Neural progenitor cell (in vitro differentiated cells): ENCODE data around the gene CERS6. TPM values are rescaled to one million over a fixed set of nuclear protein-coding genes. Genes with fewer than 3 reads are reported as not detected.

ENCODE experiments used
- DNase-seq: peaks from one replicate; pipeline ENCODE4 v3.0.0-alpha.2; 2016; ENCODE audit warnings: low spot score
- H2AFZ ChIP-seq: fragments of 200-600 bp; sonication (generic); replicated peaks from 2 replicates; pipeline ENCODE4 v1.6.1; 2016; ENCODE audit warnings: antibody characterized with exemption
- H3F3A ChIP-seq: fragments of 200-600 bp; sonication (generic); 2 replicates; pipeline ENCODE4 v1.6.1; 2016; ENCODE audit warnings: antibody characterized with exemption, low read depth
- H3K27ac ChIP-seq: fragments of 200-600 bp; sonication (generic); 2 replicates; pipeline ENCODE4 v1.5.1; 2016; ENCODE audit warnings: mild to moderate bottlenecking
- H3K27me3 ChIP-seq: fragments of 200-600 bp; sonication (generic); 2 replicates; pipeline ENCODE4 v1.6.1; 2016; ENCODE audit warnings: mild to moderate bottlenecking, moderate library complexity
- H3K36me3 ChIP-seq: fragments of 200-600 bp; sonication (generic); 2 replicates; pipeline ENCODE4 v1.5.1; 2016
- H3K4me1 ChIP-seq: fragments of 200-600 bp; sonication (generic); 2 replicates; pipeline ENCODE4 v1.6.1; 2016; ENCODE audit warnings: mixed run types
- H3K4me2 ChIP-seq: fragments of 200-600 bp; sonication (generic); 2 replicates; pipeline ENCODE4 v1.6.1; 2016
- H3K4me3 ChIP-seq: fragments of 200-600 bp; sonication (generic); 2 replicates; pipeline ENCODE4 v1.5.1; 2016
- H3K79me2 ChIP-seq: fragments of 200-600 bp; sonication (generic); 2 replicates; pipeline ENCODE4 v1.6.1; 2016; ENCODE audit warnings: low read depth
- H3K9ac ChIP-seq: fragments of 200-600 bp; sonication (generic); 2 replicates; pipeline ENCODE4 v1.6.1; 2016
- H3K9me3 ChIP-seq: fragments of 200-600 bp; sonication (generic); 2 replicates; pipeline ENCODE4 v1.5.1; 2016; ENCODE audit warnings: low read depth
- H4K20me1 ChIP-seq: fragments of 200-600 bp; sonication (generic); 2 replicates; pipeline ENCODE4 v1.6.1; 2016; ENCODE audit warnings: low read depth
- H3K27ac Mint-ChIP-seq: 3 replicates; pipeline ENCODE4 v1.8.0; 2021; ENCODE audit warnings: mixed read lengths
- H3K27me3 Mint-ChIP-seq: 2 replicates; pipeline ENCODE4 v1.8.0; 2022; ENCODE audit warnings: low read depth, mild to moderate bottlenecking, inconsistent platforms, moderate library complexity, mixed read lengths; ENCODE audit not compliant: insufficient read depth
- H3K36me3 Mint-ChIP-seq: 3 replicates; pipeline ENCODE4 v1.8.0; 2021; ENCODE audit warnings: mixed read lengths
- H3K4me1 Mint-ChIP-seq: 3 replicates; pipeline ENCODE4 v1.8.0; 2021; ENCODE audit warnings: mixed read lengths
- H3K4me3 Mint-ChIP-seq: 3 replicates; pipeline ENCODE4 v1.8.0; 2021; ENCODE audit warnings: mild to moderate bottlenecking, moderate library complexity, mixed read lengths
- H3K9me3 Mint-ChIP-seq: 3 replicates; pipeline ENCODE4 v1.8.0; 2020; ENCODE audit warnings: mixed read lengths
- CTCF ChIP-seq: fragments of 200-600 bp; sonication (generic); IDR thresholded peaks from 2 replicates; pipeline ENCODE4 v1.5.1; 2017; ENCODE audit warnings: antibody characterized with exemption, mild to moderate bottlenecking
- EZH2 ChIP-seq: fragments of 200-600 bp; sonication (generic); IDR thresholded peaks from 2 replicates; pipeline ENCODE4 v1.6.1; 2017; ENCODE audit warnings: antibody characterized with exemption, mild to moderate bottlenecking, moderate library complexity
- EZH2phosphoT487 ChIP-seq: fragments of 200-600 bp; sonication (generic); IDR thresholded peaks from 2 replicates; pipeline ENCODE4 v1.6.1; 2017; ENCODE audit warnings: antibody characterized with exemption
- total RNA-seq: library from RNA; depleted of rRNA; stranded (reverse); fragments of >200 nt; gene quantifications from 2 replicates; pipeline ENCODE4 v1.2.3, GENCODE V29; 2015; ENCODE audit warnings: low replicate concordance

The CERS6 gene
- total RNA-seq, 1 donor from 2014 or later: 50.8 TPM

GRCh38 chr2:168787098-168787781, 331.2 kb downstream of the CERS6 start:
- H3K4me3 Mint-ChIP-seq: no peak overlapping the region
- TF ChIP-seq CTCF (no peak), EZH2 (no peak), EZH2phosphoT487 (no peak)
- no peak overlapping the region for H3K9ac ChIP-seq
- no peaks in the 10 kb centered on the region for H4K20me1 ChIP-seq
- H3K36me3 ChIP-seq: no peaks in the 10 kb centered on the region
- H3K27ac ChIP-seq: no peak overlapping the region
- H3K9me3 ChIP-seq: no peaks in the 10 kb centered on the region
- H3K36me3 Mint-ChIP-seq: no peaks in the 10 kb centered on the region
- H3K9me3 Mint-ChIP-seq: no peaks in the 10 kb centered on the region
- no peaks in the 10 kb centered on the region for H3K79me2 ChIP-seq
- H3K27me3 ChIP-seq: no peaks in the 10 kb centered on the region
- H3K4me2 ChIP-seq: no peak overlapping the region
- DNase-seq: no peak
- no peak overlapping the region for H3K27ac Mint-ChIP-seq
- no peaks in the 10 kb centered on the region for H3F3A ChIP-seq
- H3K4me1 ChIP-seq: no peaks in the 10 kb centered on the region
- H3K27me3 Mint-ChIP-seq: peaks cover 3% of the 10 kb centered on the region
- H3K4me3 ChIP-seq: no peak overlapping the region
- H2AFZ ChIP-seq: no peak overlapping the region
- no peaks in the 10 kb centered on the region for H3K4me1 Mint-ChIP-seq

GRCh38 chr2:168787782-168788376, 331.8 kb downstream of the CERS6 start:
- no peak overlapping the region for H3K27ac ChIP-seq
- DNase-seq: no peak
- Mint-ChIP-seq H3K4me3 (no peak overlapping the region), H3K4me1 (no peaks in the 10 kb centered on the region), H3K36me3 (no peaks in the 10 kb centered on the region), H3K27ac (no peak overlapping the region), H3K9me3 (peaks cover under 1% of the 10 kb centered on the region), H3K27me3 (peaks cover 5% of the 10 kb centered on the region)
- no peak overlapping the region for H2AFZ ChIP-seq
- no peaks in the 10 kb centered on the region for H3F3A ChIP-seq
- H3K4me3 ChIP-seq: no peak overlapping the region
- no peaks in the 10 kb centered on the region for H3K36me3 ChIP-seq
- no peaks in the 10 kb centered on the region for H3K27me3 ChIP-seq
- no peak overlapping the region for H3K4me2 ChIP-seq
- H3K9ac ChIP-seq: no peak overlapping the region
- no peaks in the 10 kb centered on the region for H3K4me1 ChIP-seq
- TF ChIP-seq EZH2phosphoT487: no peak
- TF ChIP-seq EZH2: no peak
- TF ChIP-seq CTCF: no peak
- H3K79me2 ChIP-seq: no peaks in the 10 kb centered on the region
- H4K20me1 ChIP-seq: no peaks in the 10 kb centered on the region
- no peaks in the 10 kb centered on the region for H3K9me3 ChIP-seq

GRCh38 chr2:168789776-168790175, 333.7 kb downstream of the CERS6 start:
- Histone ChIP-seq H3K4me3 (no peak overlapping the region), H3K36me3 (no peaks in the 10 kb centered on the region), H2AFZ (no peak overlapping the region), H4K20me1 (no peaks in the 10 kb centered on the region), H3K4me1 (no peaks in the 10 kb centered on the region), H3K79me2 (no peaks in the 10 kb centered on the region), H3F3A (no peaks in the 10 kb centered on the region), H3K27ac (no peak overlapping the region), H3K4me2 (no peak overlapping the region), H3K9me3 (no peaks in the 10 kb centered on the region), H3K9ac (no peak overlapping the region), H3K27me3 (no peaks in the 10 kb centered on the region)
- no peak overlapping the region for H3K4me3 Mint-ChIP-seq
- H3K4me1 Mint-ChIP-seq: no peaks in the 10 kb centered on the region
- TF ChIP-seq CTCF (no peak), EZH2 (no peak), EZH2phosphoT487 (no peak)
- DNase-seq: no peak
- H3K27me3 Mint-ChIP-seq: peaks cover 5% of the 10 kb centered on the region
- no peaks in the 10 kb centered on the region for H3K36me3 Mint-ChIP-seq
- peaks cover 3% of the 10 kb centered on the region for H3K9me3 Mint-ChIP-seq
- H3K27ac Mint-ChIP-seq: no peak overlapping the region
